T follicular helper cell (primary cell): ENCODE data around the gene GLIS1.
"Not testable (repeated sequence)": the region's sequence is repeated elsewhere in the genome, so short reads cannot be mapped to it uniquely, and the experiment has no call there.

Experiments
- DNase-seq: peaks from one replicate; pipeline ENCODE4 v3.0.0-alpha.2; 2020; ENCODE audit warnings: low read depth

Gene GLIS1

GRCh38 chr1:53561503-53562105 lies 177.4 kb downstream of the GLIS1 start:
- DNase-seq, result no peak

GRCh38 chr1:53560581-53561502 lies 178.1 kb downstream of the GLIS1 start:
- DNase-seq, result no peak

- no peak for DNase-seq
Measured at GRCh38 chr1:53559854-53560580, 178.9 kb downstream of the GLIS1 start.

- no peak for DNase-seq
Measured at GRCh38 chr1:53559391-53559815, 179.6 kb downstream of the GLIS1 start.

DNA sequence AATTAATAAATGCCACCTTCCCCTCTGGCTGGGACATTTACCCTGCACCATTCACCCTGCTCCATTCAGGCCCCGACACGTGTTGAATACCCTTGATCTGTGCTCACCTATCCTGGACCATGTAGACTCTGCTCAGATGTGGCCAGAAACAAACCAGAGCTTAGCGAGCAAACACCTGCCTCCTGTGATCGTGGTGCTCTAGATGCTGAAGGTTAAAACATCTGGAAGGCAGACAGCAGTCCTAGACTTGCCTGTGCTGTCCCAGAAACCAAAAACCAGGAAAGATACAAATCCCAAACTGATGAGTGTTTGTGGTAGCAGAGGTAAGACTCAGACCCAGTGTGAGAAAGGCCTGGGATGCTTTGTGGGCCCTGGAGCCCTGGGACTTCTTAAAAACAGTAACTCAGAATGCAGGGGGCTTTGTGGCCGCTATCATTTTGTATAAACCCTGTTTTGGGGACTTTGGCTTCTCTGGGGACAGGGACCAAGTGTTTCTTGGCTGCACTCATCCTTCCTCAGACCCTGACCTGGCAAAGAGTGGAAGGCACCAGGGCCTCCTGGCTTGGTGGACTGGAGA lies 180.1 kb downstream of the GLIS1 start:
- DNase-seq, result no peak

DNA sequence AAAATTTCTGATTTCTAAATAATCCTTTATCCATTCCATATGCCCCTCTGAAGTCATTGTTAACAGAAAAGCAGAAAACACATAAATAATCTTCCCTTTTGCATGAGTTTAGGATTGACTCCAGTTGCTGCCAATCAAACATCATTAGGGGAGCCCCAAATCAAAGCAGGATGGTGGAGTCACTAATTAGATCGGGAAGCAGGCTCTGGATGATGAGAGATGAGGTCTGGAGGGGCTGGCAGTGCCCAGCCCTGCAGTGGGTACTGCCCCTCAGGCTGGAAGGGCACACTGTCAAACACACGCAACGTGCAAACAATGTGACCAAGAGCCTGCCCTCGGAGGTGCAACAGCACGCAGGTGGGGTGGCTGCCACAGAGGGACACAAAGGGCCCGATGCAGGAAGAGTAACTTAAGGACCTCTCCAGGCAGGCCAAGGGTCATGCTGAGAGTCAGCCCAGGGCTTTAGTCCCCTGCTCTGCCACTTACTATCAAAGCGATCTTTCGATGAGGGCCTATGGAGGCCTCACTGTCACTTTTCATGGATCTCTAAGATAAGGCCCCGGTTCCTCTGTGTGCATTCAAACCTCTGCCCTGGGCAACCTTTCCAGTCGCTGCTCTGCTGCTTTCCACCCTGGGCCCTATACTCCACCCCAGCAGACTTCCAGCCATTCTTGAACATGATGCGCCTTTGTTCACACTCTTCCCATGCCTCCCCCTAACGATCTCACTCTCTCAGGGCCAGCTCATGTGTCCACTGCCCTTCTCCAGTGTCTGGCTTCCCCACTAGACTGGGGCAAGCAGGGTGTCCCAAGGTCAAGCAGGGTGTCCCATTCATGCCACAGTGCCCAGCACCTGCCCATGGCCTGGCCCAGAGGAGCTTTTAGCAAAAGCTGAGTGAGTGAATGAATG lies 180.9 kb downstream of the GLIS1 start:
- DNase-seq, result no peak

DNA sequence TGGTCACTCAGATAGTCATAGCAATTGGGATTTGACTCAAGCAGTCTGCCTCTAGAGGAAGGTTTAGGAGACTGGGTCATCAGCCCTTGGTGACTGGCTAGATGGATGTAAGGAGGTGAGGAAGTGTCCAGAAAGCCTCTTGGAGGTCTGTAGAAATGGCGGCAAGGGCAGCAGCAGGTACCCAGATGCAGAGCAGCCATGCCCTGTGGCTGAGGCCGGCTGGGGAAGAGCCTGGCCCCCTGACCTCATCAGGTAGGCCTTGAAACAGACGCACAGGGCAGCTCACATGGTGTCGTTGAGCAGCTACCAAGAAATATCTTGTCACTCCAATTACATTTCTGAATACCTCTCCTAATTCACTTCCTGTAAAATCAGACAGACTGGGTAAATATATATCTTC lies 181.6 kb downstream of the GLIS1 start:
- DNase-seq, result no peak

DNA sequence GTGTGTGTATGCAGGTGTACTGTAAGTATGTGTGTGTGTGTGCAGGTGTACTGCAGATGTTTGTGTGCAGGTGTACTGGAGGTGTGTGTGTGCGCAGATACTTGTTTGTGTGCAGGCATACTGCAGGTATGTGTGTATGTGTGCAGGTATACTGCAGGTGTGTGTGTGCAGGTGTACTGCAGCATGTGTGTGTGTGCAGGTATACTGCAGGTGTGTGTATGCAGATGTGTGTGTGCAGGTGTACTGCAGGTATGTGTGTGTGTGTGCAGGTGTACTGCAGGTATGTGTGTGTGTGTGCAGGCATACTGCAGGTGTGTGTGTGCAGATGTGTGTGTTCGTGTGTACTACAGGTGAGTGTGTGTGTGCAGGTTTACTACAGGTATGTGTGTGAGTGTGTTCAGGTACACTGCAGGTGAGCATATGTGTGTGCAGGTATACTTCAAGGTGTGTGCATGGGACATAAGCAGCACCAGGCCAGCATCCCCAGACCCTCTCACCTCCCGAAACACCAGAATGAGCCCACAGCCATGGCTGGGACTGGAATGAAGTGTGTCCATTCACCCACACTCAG lies 182.2 kb downstream of the GLIS1 start:
- DNase-seq, result no peak

- DNase-seq, result not testable (repeated sequence)
Measured at GRCh38 chr1:53555620-53556326, 183.2 kb downstream of the GLIS1 start.

- DNase-seq, result no peak
Measured at GRCh38 chr1:53554592-53555305, 184.2 kb downstream of the GLIS1 start.

DNA sequence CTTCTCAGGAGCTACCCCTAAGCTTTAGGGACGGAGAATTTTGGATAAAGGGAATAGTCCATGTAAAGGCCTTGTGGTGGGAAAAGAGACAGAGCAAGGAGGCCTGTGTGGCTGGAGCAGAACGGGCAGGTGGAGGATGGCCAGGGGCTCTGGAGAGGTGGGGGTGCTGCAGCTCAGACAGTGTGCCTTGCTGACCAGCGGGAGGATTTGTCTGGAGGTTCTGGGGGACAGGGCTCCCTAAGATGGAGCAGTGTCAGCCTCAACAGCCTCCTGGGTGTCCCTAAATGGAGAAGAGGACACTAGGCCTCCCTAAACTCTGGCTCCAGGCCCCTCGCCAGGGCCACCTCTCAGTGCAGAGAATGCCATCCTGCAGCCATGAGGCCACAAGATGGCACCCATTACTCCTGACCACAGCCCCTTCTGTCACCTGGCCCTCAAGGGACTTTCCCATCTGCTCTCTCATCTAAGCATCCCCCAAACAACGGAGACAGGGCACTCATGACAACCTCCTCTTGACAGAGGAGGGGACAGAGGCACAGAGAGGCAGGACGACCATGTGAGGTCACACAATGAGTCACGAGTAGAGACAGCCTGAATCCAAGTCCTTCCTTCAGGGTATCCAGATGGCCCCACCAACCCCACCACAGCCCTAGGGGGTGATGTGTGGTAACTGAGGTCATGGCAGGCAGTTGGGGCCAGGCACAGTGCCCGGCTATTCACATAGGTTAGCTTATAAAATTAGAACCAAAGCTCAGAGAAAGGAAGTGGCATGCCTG lies 185.0 kb downstream of the GLIS1 start:
- DNase-seq, result no peak

DNA sequence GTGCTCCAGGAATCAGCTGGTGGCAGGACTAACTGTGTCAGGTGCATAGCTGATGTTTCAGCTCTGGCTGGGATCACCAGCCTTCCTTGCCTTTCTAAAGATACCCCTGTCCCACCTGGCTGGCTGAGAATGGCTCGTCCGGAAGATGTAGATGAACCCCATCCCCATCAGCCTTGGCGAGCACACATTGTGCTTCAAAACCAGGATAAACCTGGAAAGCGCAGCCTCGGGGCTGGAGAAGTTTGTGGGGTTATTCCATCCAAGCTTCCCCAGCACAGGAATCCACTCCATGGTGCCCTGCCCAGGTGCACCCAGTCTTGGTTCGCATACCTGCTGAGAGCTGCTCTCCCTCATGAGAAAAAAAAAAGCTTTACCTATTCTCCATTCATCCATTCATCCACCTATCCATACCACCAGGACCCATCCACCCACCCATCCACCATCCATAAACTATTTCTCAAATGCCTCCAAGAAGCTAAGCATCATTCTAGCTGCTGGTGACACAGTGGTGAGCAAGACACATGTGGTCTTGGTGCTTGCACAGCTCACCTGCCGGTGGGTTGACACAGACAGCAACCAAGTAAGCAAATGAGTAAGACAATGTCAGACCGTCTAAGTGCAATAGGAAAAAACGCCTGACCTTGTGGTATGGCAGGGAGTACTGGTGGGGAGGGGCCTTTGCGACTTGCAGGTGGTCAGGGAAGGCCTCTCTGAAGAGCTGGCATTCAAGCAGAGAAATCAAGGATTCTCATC lies 185.8 kb downstream of the GLIS1 start:
- DNase-seq, result no peak

DNA sequence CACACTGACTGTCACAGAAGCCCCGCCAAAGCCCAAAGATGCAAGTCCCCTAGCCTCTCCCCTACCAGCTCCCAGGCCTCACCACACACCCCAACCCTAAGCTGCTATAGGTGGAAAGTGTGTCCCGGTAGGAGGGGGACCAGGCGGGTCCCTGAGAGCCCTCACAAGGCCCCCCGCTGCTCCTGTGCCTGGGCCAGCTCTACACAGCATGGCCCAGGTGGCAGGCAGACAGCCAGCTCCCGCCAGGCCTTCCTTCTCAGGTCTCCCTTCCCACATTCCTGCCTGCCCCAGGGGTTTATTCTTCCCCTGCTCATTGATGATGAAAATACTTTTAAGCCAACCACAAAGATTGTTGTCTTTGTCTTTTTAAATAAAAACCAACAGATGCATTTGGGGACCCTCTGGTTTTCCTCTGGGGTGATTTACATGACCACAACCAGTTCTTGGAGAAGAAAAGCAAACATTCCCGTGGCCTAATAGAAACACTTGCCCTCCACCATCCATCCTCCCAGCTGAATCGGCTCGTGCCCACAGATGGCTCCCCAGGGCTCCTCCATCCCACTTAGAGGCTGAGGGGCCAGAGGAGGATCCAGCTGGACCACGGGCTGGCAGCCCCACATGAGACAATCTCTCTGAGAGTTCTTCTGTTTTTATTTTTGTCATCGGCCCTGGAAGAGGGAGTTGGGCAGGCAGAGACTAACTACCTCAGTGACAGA lies 186.7 kb downstream of the GLIS1 start:
- DNase-seq, result no peak

- no peak for DNase-seq
Measured at GRCh38 chr1:53551428-53551995, 187.5 kb downstream of the GLIS1 start.

DNA sequence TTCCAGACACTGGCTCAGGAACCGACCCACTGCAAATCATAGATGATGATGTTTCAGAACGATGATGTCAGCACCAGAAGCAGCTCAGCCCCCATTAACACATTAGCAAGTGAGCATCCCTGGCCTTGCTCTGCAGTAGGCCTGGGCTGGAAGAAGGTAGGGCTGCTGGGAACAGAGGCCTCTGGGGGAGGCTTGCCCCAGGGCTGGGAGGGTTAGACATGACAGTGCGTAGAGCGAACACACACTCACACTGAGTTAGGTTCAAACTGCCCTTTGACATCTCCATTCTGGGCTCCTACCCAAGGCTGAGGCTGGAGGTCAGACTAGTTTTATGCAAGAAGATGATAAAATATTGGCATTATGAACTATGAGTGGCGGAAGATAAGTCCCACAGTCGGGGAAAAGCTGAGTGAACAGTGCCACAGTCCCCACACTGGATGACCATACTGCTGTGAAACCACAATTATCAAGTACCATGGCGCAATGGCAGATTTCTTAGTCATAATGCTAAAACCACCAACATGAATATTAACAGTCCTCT lies 188.7 kb downstream of the GLIS1 start:
- no peak for DNase-seq

DNA sequence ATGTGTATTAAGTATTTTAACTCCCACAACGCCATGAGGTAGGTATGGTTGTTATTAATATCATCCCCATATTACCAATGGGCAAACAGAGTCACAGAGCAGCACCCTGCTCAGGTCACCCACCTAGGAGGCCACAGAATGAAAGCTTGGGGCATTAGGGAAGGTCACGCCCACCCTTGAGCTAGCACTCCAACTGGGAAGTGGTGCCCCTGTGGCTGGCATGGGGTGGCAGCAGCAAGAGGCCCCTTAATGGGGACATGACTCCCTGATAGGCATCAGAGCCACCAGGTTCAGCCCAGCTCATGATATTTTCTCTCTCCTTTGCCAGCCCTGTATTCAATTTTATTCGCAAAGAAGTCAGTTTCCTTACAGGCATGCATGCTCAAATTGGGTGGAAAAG lies 189.2 kb downstream of the GLIS1 start:
- DNase-seq, result no peak

GRCh38 chr1:53549287-53549686 lies 189.7 kb downstream of the GLIS1 start:
- no peak for DNase-seq
